NCI-H748 (cell line): ENCODE measurements around the gene TXNDC15.
"Not testable (repeated sequence)": the region's sequence is repeated elsewhere in the genome, so short reads cannot be mapped to it uniquely, and the experiment has no call there.

ENCODE experiments used
- DNase-seq: peaks from one replicate; lab custom pipeline; 2025; ENCODE audit not compliant: unreplicated experiment; lab: John Stamatoyannopoulos, UW

TXNDC15 gene

GRCh38 chr5:134873987-134874830, at the start of gene TXNDC15:
TSS of gene TXNDC15 (plus strand) at chr5:134874371. CDS start at chr5:134874428, 57 bp downstream.
- DNase-seq = peak; percentile 90

DNA sequence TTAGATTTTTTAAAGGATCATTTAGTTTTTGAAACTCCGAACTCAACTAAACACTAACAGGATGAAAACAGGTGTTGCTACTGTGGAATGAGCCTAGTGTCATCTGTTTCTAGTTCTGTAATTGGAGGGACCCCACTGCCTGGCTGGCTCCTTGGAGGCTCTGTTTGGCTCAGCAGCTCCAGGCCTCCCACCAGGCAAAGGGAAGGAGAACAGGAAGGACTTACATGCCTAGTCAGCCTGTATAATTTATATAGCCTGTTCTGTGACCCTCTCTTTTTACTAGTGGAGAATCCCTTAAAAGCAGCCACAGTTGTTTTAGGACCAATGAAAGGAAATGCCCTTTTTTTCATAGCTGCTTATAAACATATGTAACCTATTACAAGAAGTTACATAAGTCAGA, 49.5 kb upstream of the TXNDC15 start:
- no peak for DNase-seq

DNA sequence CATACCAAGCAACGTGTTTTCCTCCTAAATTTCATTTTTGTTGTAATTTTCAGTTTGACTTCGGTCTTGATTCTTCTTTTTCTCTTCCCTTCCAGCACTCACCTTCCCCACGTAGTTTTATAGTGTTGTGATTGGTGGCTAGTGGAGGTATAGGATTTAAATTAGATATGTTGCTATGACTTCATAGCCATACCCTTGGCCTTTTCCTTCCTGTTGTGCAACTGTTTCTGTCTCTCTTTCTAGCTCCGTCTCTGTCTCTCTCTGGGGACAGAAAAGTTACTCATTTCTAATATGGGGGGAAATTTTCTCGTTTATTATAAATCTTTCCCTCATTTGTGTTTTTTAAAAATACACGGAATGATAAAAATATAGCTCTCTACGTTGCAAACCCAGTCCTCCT, 49.0 kb upstream of the TXNDC15 start:
- DNase-seq = no peak

DNA sequence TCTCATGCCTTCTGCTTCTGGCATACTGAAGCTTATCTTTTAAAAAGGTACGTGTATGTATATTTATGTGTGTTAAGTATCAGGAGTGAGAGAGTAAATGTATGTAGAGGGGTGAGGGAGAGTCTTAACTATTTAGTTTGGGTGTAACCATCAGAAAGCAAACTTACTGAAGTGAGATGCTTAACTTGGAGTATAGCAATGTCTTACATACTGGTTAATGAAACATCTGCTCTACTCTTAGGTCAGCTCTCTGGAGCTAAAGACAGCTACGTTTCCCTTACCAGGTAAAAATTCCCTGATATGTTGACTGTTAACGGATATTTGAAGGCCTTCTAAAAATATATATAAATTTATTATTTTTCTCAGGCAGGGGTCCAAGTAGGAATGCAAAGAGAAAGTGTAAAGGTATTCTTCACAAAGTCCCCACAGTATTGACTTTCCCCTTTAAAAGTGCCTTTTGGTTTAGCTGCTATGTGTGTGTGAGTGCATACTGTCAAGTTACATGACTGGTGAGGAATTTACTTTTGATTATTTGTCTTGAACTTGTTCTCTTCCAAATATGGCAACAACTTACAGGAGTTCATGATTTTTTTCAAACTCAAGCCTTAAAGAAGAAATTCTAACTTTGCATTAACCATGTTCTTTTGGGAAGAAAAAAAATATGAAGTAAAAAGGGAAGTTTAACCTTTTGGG, 40.7 kb upstream of the TXNDC15 start:
- DNase-seq = no peak

GRCh38 chr5:134835623-134836022, 38.5 kb upstream of the TXNDC15 start:
- DNase-seq = no peak

- DNase-seq = no peak
Observed at GRCh38 chr5:134837530-134838181, 36.5 kb upstream of the TXNDC15 start.

- not testable (repeated sequence) for DNase-seq
Observed at GRCh38 chr5:134838361-134838760, 35.8 kb upstream of the TXNDC15 start.

GRCh38 chr5:134840811-134841210, 33.4 kb upstream of the TXNDC15 start:
- DNase-seq = no peak

DNA sequence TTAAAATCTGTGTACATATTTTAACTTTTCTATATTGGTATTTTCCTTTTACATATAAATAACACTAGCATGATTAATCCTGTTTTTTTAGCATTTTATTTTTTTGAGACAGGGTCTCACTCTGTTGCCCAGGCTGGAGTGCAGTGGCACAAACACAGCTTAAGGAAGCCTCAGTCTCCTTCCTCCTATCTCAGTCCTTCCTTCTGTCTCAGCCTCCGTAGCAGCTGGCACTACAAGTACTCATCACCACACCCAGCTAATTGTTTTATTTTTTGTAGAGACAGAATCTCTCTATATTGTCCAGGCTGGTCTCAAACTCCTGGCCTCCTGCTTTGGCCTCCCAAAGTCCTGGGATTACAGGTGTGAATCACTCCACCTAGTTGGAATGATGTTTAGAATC, 29.9 kb upstream of the TXNDC15 start:
- no peak for DNase-seq

DNA sequence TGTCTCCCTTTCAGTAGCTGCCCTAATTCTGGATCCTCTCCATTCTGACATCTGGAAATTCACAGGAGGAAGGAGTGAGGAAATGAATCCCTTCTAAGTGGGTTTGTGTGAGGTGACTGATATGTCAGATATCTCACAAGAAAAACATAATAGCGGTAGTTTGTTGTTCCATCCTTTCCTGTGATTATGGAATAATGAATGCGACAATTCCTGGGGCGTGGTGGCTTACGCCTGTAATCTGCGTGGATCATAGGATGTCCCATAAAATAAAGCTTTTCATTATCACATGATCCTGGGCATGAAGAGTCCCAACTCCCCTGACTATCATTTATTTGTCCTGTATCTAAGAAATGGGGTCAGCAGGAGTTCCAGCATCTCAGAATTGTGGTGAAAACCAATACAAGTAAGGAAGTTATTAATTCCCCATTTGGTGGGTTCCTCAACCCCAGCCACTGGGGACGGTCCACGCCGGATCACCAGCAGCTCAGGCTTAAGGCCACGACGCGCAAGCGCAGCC, 28.8 kb upstream of the TXNDC15 start:
- DNase-seq = peak; percentile 45

GRCh38 chr5:134845852-134846640, 28.1 kb upstream of the TXNDC15 start, which contains the start of gene C5orf24:
TSS of gene C5orf24 (plus strand) at chr5:134845968. CDS start at chr5:134854901, 8,933 bp downstream.
- peak; percentile 97 for DNase-seq

DNA sequence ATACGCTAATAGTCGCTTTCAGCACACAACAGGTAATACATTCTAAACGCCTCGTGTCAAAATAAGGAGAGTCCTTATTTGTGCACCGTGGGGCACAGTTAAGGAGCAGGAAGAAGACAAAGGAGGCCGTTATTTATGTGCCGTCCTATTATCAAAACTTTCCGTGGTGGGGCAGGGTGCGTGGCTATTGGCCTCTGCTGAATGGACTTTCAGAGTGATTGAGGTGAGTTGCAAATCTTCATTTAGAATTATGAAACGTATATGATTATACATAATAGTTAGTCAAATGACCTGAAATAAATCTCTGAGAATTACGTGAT, 27.6 kb upstream of the TXNDC15 start:
- no peak for DNase-seq

DNA sequence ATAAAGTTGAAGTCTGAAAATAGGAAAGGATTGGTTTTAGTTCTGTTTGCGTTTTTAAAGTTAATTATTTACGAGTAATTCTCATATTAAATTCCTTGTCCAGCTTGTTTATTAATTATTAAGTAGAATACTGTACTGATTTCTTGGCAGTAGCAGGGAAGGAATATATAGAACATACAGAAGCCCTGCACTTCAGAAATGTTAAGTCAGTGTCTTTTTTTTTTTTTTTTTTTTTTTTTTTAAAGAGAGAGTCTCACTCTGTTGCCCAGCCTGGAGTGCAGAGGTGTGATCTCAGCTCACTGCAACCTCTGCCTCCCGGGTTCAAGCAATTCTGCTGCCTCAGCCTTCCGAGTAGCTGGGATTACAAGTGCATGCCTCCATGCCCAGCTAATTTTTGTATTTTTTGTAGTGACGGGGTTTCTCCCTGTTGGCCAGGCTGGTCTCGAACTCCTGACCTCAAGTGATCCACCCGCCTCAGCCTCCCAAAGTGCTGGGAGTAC, 24.7 kb upstream of the TXNDC15 start:
- DNase-seq = not testable (repeated sequence)

DNA sequence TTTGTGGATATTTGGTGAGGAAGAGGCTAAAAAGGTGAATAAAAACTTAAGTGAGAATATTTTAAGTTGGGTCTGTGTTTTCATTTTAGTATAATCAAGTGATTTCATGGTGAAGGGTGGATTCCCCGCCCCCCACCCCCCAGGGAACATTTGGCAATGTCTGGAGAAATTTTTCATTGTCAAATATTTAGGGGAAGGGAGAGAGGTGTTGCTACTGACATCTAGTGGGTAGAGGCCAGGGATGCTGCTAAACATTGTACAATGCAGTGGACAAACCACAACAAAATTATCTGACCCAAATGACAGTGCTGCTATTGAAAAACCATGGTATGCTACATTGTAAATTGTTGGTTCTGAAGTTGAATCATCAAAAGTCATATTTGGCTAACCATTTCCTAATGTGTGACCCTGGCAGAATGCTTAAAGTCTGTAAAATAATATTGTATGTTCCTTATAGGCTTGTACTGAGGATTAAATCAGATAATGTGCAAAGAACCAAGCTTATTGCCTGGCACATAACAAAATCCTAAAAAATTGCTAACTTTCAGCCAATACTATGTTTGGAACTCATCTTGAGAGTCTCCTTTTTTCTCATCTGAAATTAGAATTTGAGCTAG, 22.8 kb upstream of the TXNDC15 start:
- peak; percentile 8 for DNase-seq

GRCh38 chr5:134856465-134856864, 17.7 kb upstream of the TXNDC15 start:
- not testable (repeated sequence) for DNase-seq

GRCh38 chr5:134857401-134857800, 16.8 kb upstream of the TXNDC15 start:
- no peak for DNase-seq

GRCh38 chr5:134864707-134865106, 9.5 kb upstream of the TXNDC15 start:
- no peak for DNase-seq

DNA sequence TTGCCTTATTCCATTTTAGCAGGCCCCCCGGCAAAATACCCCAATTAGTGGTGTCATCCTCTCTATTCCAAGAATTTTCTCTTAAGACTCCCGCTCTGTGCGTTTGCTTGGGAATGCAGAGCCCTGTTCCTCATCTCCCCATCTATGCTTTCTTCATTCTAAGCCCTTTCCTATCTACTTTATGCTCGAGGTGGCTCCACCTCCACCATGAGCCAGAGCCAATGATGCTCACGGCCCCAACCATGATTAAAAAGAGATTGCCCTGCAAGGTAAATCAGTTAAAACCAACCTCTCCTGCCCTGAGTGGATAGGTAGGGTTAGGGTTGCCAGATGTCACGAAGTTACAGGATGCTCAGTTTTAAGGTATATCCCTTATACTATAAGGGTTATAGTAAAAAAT, 677 bp upstream of the TXNDC15 start:
- peak; percentile 11 for DNase-seq

GRCh38 chr5:134874831-134875655, 872 bp downstream of the TXNDC15 start:
- DNase-seq = peak; percentile 63
